Gastroesophageal sphincter (tissue), 4 donors: ENCODE measurements around the gene COA3. TPM values are rescaled to one million over a fixed set of nuclear protein-coding genes. Genes with fewer than 3 reads are reported as not detected.
A peak's percentile ranks its signal among the peaks of the same experiment; 100 is the strongest.

Experiments used
- ATAC-seq: fragments of 150-250 bp; one replicate; pipeline ENCODE4 v1.9.1; 2016; ENCODE audit warnings: mild to moderate bottlenecking, moderate library complexity
- H3K27ac ChIP-seq, 4 donors: fragments of 200-600 bp; sonication (generic) in 3 of 4; 1 replicate in 3 of 4; 2 replicates in 1 of 4; pipeline ENCODE4 v1.5.1; 2016 to 2019
- H3K27me3 ChIP-seq: fragments of 200-600 bp; sonication (generic); one replicate; pipeline ENCODE4 v1.5.1; 2019
- H3K36me3 ChIP-seq, 2 donors: fragments of 200-600 bp; sonication (generic); one replicate each; pipeline ENCODE4 v1.5.1; 2019; ENCODE audit warnings: control low read depth in 1 of 2
- H3K4me1 ChIP-seq, 3 donors: fragments of 200-600 bp; sonication (generic); 1 replicate in 2 of 3; 2 replicates in 1 of 3; pipeline ENCODE4 v1.5.1; 2016 to 2019; ENCODE audit warnings: control low read depth in 2 of 3
- H3K4me3 ChIP-seq, 2 donors: fragments of 200-600 bp; sonication (generic); one replicate each; pipeline ENCODE4 v1.5.1; 2019; ENCODE audit warnings: mild to moderate bottlenecking in 1 of 2, moderate library complexity in 1 of 2
- H3K9me3 ChIP-seq, 3 donors: fragments of 200-600 bp; sonication (generic); one replicate each; pipeline ENCODE4 v1.5.1; 2017 to 2019; ENCODE audit warnings: control low read depth in 2 of 3
- CTCF ChIP-seq, 4 experiments: fragments of 200-600 bp in 2 of 4; fragments of 450-650 bp in 2 of 4; sonication (generic) in 1 of 4; IDR thresholded peaks; one replicate each; pipeline ENCODE4 v1.5.1; 2017 to 2019; ENCODE audit warnings: antibody characterized with exemption in 4 of 4, mild to moderate bottlenecking in 2 of 4, moderate library complexity in 2 of 4
- EP300 ChIP-seq: sonication (generic); formaldehyde crosslinking; IDR thresholded peaks from one replicate; pipeline ENCODE4 v1.6.1; 2017; ENCODE audit warnings: antibody characterized with exemption, mild to moderate bottlenecking
- POLR2A ChIP-seq, 2 donors: fragments of 450-650 bp; IDR thresholded peaks; one replicate each; pipeline ENCODE4 v1.6.1; 2017; ENCODE audit warnings: antibody characterized with exemption in 2 of 2, mild to moderate bottlenecking in 2 of 2, moderate library complexity in 1 of 2
- POLR2AphosphoS5 ChIP-seq: sonication (generic); formaldehyde crosslinking; IDR thresholded peaks from one replicate; pipeline ENCODE4 v1.6.1; 2017; ENCODE audit warnings: antibody characterized with exemption
- WGBS, 2 donors: methylation state at CpG; one replicate each; pipeline ENCODE4 v1.1.5; 2018; ENCODE audit warnings: low coverage in 1 of 2; 5-methylcytosine and 5-hydroxymethylcytosine counted together
- total RNA-seq, 4 donors: library from RNA; depleted of rRNA; stranded (reverse); fragments of >200 nt; gene quantifications; one replicate each; pipeline ENCODE4 v1.1.0, GENCODE V29; 2016

Gene COA3
- total RNA-seq, result 10 to 100 TPM; 55.3 to 81.4 (median 66.8) TPM

GRCh38 chr17:42798383-42799380, at the start of gene COA3, which contains the start of gene CNTD1:
TSS of gene COA3 (minus strand) at chr17:42798704. CDS start at chr17:42798681, 23 bp downstream.
TSS of gene CNTD1 (plus strand) at chr17:42798861. CDS start at chr17:42799068, 207 bp downstream.
- H3K4me1 ChIP-seq, result peaks cover 5 to 38% (median 11%) of the 10 kb centered on the region in 3 donors
- H3K9me3 ChIP-seq, result no peaks in the 10 kb centered on the region
- WGBS, 2 donors, result 37 to 47% methylated on average over 3 to 22 of the region's 66 CpGs
- peak within 1 kb of the TSS; percentile 64 to 80 for H3K4me3 ChIP-seq
- ATAC-seq, result peak; percentile 98
- H3K27me3 ChIP-seq, result no peaks in the 10 kb centered on the region
- H3K27ac ChIP-seq, result peak within 1 kb of the TSS; percentile 11 to 84 (median 78)
- TF ChIP-seq EP300 (no peak), POLR2A (IDR thresholded peaks at IDR 0.05) (peak in 1 of 2 donors; percentile 8), CTCF (IDR thresholded peaks at IDR 0.05) (peak in 2 of 4 experiments; percentile 28), POLR2AphosphoS5 (no peak)
- peaks cover 0 to 30% of the 10 kb centered on the region in 2 donors for H3K36me3 ChIP-seq

- Histone ChIP-seq H3K9me3 (no peaks in the 10 kb centered on the region), H3K4me1 (peaks cover 0 to 71% (median 13%) of the 10 kb centered on the region in 3 donors), H3K4me3 (no peak overlapping the region), H3K36me3 (peaks cover 0 to 29% of the 10 kb centered on the region in 2 donors), H3K27me3 (no peaks in the 10 kb centered on the region), H3K27ac (no peak overlapping the region)
- ATAC-seq, result no peak
- TF ChIP-seq POLR2A (IDR thresholded peaks at IDR 0.05) (no peak), CTCF (IDR thresholded peaks at IDR 0.05) (no peak), EP300 (no peak), POLR2AphosphoS5 (no peak)
- WGBS, 2 donors, result 78 to 100% methylated on average over 1 to 3 of the region's 3 CpGs
Observed at GRCh38 chr17:42848093-42848492, 49.6 kb upstream of the COA3 start.

GRCh38 chr17:42846594-42847280, 48.2 kb upstream of the COA3 start:
- H3K27ac ChIP-seq, result peak overlapping the region in 3 of 4 donors; percentile 56 to 66 (median 59)
- peak; percentile 56 for ATAC-seq
- 56 to 68% methylated on average over 5 to 8 of the region's 9 CpGs for WGBS, 2 donors
- no peaks in the 10 kb centered on the region for H3K9me3 ChIP-seq
- TF ChIP-seq POLR2A (IDR thresholded peaks at IDR 0.05) (no peak), POLR2AphosphoS5 (peak; percentile 59), EP300 (no peak)
- no peak overlapping the region for H3K4me3 ChIP-seq
- no peaks in the 10 kb centered on the region for H3K27me3 ChIP-seq
- H3K4me1 ChIP-seq, result peaks cover 0 to 63% (median 13%) of the 10 kb centered on the region in 3 donors
- H3K36me3 ChIP-seq, result peaks cover 0 to 43% of the 10 kb centered on the region in 2 donors

- peak overlapping the region in 3 of 4 donors; percentile 56 to 66 (median 59) for H3K27ac ChIP-seq
- ATAC-seq, result peak; percentile 11
Observed at GRCh38 chr17:42845918-42846593, 47.6 kb upstream of the COA3 start.

More at GRCh38 chr17:42845918-42846593, 47.6 kb upstream of the COA3 start:
- peaks cover 0 to 50% of the 10 kb centered on the region in 2 donors for H3K36me3 ChIP-seq
- peaks cover 0 to 62% (median 13%) of the 10 kb centered on the region in 3 donors for H3K4me1 ChIP-seq
- TF ChIP-seq POLR2A (IDR thresholded peaks at IDR 0.05) (no peak), CTCF (IDR thresholded peaks at IDR 0.05) (no peak), EP300 (no peak), POLR2AphosphoS5 (no peak)
- H3K4me3 ChIP-seq, result no peak overlapping the region
- 63% methylated on average over 2 of the region's 7 CpGs; no CpG with 5 or more reads in 1 of the 2 donors for WGBS, 2 donors
- H3K27me3 ChIP-seq, result no peaks in the 10 kb centered on the region
- no peaks in the 10 kb centered on the region for H3K9me3 ChIP-seq
